Measurements from ENCODE around the gene NUP98.
"Not testable (repeated sequence)": the region's sequence is repeated elsewhere in the genome, so short reads cannot be mapped to it uniquely, and the experiment has no call there.

Gene NUP98

GRCh38 chr11:3660960-3661359, 136.4 kb downstream of the NUP98 start:
- TF ChIP-seq, protein P1, sequence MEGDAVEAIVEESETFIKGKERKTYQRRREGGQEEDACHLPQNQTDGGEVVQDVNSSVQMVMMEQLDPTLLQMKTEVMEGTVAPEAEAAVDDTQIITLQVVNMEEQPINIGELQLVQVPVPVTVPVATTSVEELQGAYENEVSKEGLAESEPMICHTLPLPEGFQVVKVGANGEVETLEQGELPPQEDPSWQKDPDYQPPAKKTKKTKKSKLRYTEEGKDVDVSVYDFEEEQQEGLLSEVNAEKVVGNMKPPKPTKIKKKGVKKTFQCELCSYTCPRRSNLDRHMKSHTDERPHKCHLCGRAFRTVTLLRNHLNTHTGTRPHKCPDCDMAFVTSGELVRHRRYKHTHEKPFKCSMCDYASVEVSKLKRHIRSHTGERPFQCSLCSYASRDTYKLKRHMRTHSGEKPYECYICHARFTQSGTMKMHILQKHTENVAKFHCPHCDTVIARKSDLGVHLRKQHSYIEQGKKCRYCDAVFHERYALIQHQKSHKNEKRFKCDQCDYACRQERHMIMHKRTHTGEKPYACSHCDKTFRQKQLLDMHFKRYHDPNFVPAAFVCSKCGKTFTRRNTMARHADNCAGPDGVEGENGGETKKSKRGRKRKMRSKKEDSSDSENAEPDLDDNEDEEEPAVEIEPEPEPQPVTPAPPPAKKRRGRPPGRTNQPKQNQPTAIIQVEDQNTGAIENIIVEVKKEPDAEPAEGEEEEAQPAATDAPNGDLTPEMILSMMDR (IDR thresholded peaks at IDR 0.05; ENCODE audit: low read depth, low read length) = no peak
- DNase-seq = no peak
- no peaks in the 10 kb centered on the region for H3K9me3 ChIP-seq
- no peaks in the 10 kb centered on the region for H3K36me3 ChIP-seq
- H3K4me3 ChIP-seq (ENCODE audit: low read depth, low read length) = no peak overlapping the region
- H3K27me3 ChIP-seq = no peaks in the 10 kb centered on the region
- no peaks in the 10 kb centered on the region for H3K4me1 ChIP-seq

- TF ChIP-seq, protein P1 (IDR thresholded peaks at IDR 0.05; ENCODE audit: low read depth, low read length) = no peak
- no peak overlapping the region for H3K4me3 ChIP-seq (ENCODE audit: low read depth, low read length)
- no peaks in the 10 kb centered on the region for H3K4me1 ChIP-seq
- H3K27me3 ChIP-seq = no peaks in the 10 kb centered on the region
- no peaks in the 10 kb centered on the region for H3K36me3 ChIP-seq
- no peak for DNase-seq
- no peaks in the 10 kb centered on the region for H3K9me3 ChIP-seq
These were observed 137.5 kb downstream of the NUP98 start for GRCh38 chr11:3659595-3660515.

DNA sequence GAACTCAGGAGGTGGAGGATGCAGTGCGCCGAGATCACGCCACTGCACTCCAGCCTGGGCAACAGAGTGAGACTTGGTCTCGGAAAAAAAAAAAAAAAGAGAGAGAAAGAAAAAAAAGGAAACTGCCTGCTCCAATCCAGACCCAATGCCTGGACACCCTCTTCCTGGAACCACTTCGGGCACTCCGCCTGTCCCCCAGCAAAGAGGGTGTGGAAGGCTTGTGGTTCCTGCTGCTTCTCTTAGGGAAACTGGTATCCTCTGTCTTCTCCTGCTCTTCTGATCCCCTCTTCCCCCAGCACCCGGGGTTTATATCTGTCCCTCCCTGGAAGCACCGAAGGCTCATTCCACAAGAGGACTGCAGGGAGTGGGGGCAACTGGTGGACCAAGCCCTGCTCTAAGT, 139.1 kb downstream of the NUP98 start:
- H3K4me3 ChIP-seq (ENCODE audit: low read depth, low read length) = no peak overlapping the region
- no peaks in the 10 kb centered on the region for H3K36me3 ChIP-seq
- TF ChIP-seq, protein P1 (IDR thresholded peaks at IDR 0.05; ENCODE audit: low read depth, low read length) = no peak
- H3K9me3 ChIP-seq = no peaks in the 10 kb centered on the region
- H3K4me1 ChIP-seq = no peaks in the 10 kb centered on the region
- H3K27me3 ChIP-seq = no peaks in the 10 kb centered on the region
- no peak for DNase-seq

- not testable (repeated sequence) for DNase-seq; H3K4me1 ChIP-seq; H3K27me3 ChIP-seq; H3K9me3 ChIP-seq; H3K36me3 ChIP-seq; H3K4me3 ChIP-seq (ENCODE audit: low read depth, low read length)
These were observed 140.0 kb downstream of the NUP98 start for GRCh38 chr11:3657331-3657730.

DNA sequence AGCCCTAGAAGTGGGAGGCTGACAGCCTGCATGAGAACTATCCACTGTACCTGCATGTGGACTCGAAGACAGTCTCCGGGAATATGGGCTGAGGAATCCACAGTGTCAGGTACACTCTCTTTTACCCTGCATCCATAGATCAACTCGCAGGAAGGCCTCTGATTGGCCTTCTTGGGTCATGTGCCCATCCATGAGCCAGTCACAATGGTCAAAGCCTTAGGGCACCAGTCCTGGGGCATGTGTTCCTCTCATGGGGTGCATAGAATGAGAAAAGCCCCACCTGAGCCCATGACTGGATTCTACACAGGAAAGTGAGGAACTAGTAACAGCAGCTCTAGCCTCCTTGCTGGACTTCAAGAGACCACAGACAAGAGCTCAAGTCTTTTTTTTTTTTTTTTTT, 141.8 kb downstream of the NUP98 start:
- TF ChIP-seq, protein P1 (IDR thresholded peaks at IDR 0.05; ENCODE audit: low read depth, low read length) = no peak
- no peak for DNase-seq
- Histone ChIP-seq H3K36me3 (no peaks in the 10 kb centered on the region), H3K27me3 (no peaks in the 10 kb centered on the region), H3K4me1 (no peaks in the 10 kb centered on the region), H3K9me3 (no peaks in the 10 kb centered on the region), H3K4me3 (ENCODE audit: low read depth, low read length) (no peak overlapping the region)

DNA sequence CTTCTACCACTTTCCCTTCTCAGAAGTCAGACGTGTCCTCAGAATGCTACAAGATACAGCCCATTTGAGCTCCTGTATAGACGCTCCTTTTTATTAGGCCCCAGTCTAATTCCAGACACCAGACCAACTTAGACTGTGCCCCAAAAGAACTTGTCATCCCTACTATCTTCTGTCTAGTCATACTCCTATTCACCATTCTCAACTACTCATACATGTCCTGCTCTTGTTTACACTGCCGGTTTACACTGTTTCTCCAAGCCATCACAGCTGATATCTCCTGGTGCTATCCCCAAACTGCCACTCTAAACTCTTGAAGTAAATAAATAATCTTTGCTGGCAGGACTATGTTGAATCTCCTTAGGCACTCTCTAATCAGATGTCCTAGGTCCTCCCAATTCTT, 144.8 kb downstream of the NUP98 start:
- not testable (repeated sequence) for H3K36me3 ChIP-seq; H3K9me3 ChIP-seq; DNase-seq; H3K4me3 ChIP-seq (ENCODE audit: low read depth, low read length); H3K27me3 ChIP-seq; H3K4me1 ChIP-seq

DNA sequence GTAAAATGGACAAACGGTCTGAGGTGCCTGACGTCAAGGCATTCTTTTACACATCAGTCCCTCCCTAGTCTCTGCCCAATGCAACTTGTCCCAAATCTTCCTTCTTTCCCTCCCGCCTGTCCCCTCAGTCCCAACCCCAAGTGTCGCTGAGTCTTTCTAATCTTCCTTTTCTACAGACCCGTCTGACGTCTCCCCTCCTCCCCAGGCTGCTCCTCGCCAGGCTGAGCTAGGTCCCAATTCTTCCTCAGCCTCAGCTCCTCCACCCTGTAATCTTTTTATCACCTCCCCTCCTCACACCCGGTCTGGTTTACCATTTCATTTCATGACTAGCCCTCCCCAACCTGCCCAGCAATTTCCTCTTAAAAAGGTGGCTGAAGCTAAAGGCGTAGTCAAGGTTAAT, 148.0 kb downstream of the NUP98 start:
- not testable (repeated sequence) for DNase-seq

GRCh38 chr11:3648843-3649242, 148.5 kb downstream of the NUP98 start:
- not testable (repeated sequence) for H3K27me3 ChIP-seq; DNase-seq; H3K9me3 ChIP-seq; H3K4me3 ChIP-seq (ENCODE audit: low read depth, low read length); H3K36me3 ChIP-seq; H3K4me1 ChIP-seq

More for the DNA sequence above, 148.0 kb downstream of the NUP98 start:
- not testable (repeated sequence) for H3K27me3 ChIP-seq; H3K36me3 ChIP-seq; H3K4me3 ChIP-seq (ENCODE audit: low read depth, low read length); H3K9me3 ChIP-seq; H3K4me1 ChIP-seq

All from BE2C (cell line).